ENCODE measurements around the gene FGF9. TPM values are rescaled to one million over a fixed set of nuclear protein-coding genes. Genes with fewer than 3 reads are reported as not detected.

Gene FGF9
- total and polyA plus RNA-seq, 7 experiments from 2014 or later, result 0.19 to 5.6 (median 2.0) TPM

- no peaks in the 10 kb centered on the region for H3K36me3 ChIP-seq (ENCODE audit: control insufficient read depth in 2 of 3, insufficient read depth in 3 of 3, low read length in 3 of 3)
- DNase-seq, result no peak
- no peak for ATAC-seq
- H3K27me3 Mint-ChIP-seq, result peaks cover 8 to 49% (median 31%) of the 10 kb centered on the region in 5 donors
- no peaks in the 10 kb centered on the region for H3K27me3 ChIP-seq (ENCODE audit: control insufficient read depth in 2 of 2, insufficient read depth in 2 of 2, low read length in 2 of 2)
- H3K4me3 ChIP-seq (ENCODE audit: low read length), result no peak overlapping the region
- intact Hi-C loops (cut with micrococcal nuclease), result no loop called here
- no peaks in the 10 kb centered on the region for H3K4me1 ChIP-seq (ENCODE audit: control insufficient read depth in 2 of 2, insufficient read depth in 2 of 2, low read length in 2 of 2)
- H3K9me3 ChIP-seq (ENCODE audit: control insufficient read depth in 2 of 3, low read length in 3 of 3), result peaks cover 0 to 4% (median 0%) of the 10 kb centered on the region in 3 experiments
- H3K4me1 Mint-ChIP-seq, result no peaks in the 10 kb centered on the region
- ChIA-PET POLR2A (no interaction called here), CTCF (no interaction called here)
- H3K27ac Mint-ChIP-seq, result no peak overlapping the region
- peaks cover 1 to 12% (median 9%) of the 10 kb centered on the region in 5 donors for H3K36me3 Mint-ChIP-seq
- H3K27ac ChIP-seq (ENCODE audit: low read depth, low read length), result no peak overlapping the region
- no peak overlapping the region for H3K4me3 Mint-ChIP-seq
- peaks cover 4 to 17% (median 14%) of the 10 kb centered on the region in 11 donors for H3K9me3 Mint-ChIP-seq
Measured at GRCh38 chr13:21710163-21710562, 39.3 kb downstream of the FGF9 start.

DNA sequence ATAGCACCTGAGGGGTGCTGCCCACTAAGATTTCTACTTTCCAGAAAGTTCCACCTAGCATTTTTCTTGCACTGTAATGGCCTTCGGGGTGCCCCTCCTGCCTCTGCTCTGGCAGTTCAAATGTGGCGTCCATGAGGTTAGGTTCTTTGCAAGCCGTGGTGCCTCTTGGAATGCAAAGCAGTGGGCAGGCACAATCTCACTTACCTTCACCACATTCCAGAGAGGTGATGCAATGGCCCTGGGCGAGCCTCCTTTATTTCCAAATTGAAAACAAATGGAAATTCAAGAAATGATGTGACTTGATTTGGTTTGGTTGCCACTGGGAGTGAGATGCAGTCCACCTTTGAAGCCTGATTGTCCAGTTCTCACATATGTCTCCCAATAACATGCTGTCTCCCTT, 46.9 kb downstream of the FGF9 start:
- CTCF ChIA-PET, result no interaction called here
- no peak for ATAC-seq
- H3K27me3 Mint-ChIP-seq, result peaks cover 10 to 53% (median 44%) of the 10 kb centered on the region in 5 donors
- Histone ChIP-seq H3K4me3 (ENCODE audit: low read length) (no peak overlapping the region), H3K4me1 (ENCODE audit: control insufficient read depth in 2 of 2, insufficient read depth in 2 of 2, low read length in 2 of 2) (no peaks in the 10 kb centered on the region), H3K27ac (ENCODE audit: low read depth, low read length) (no peak overlapping the region), H3K9me3 (ENCODE audit: control insufficient read depth in 2 of 3, low read length in 3 of 3) (no peaks in the 10 kb centered on the region), H3K36me3 (ENCODE audit: control insufficient read depth in 2 of 3, insufficient read depth in 3 of 3, low read length in 3 of 3) (no peaks in the 10 kb centered on the region), H3K27me3 (ENCODE audit: control insufficient read depth in 2 of 2, insufficient read depth in 2 of 2, low read length in 2 of 2) (no peaks in the 10 kb centered on the region)
- no peak for DNase-seq
- H3K27ac Mint-ChIP-seq, result no peak overlapping the region
- POLR2A ChIA-PET, result no interaction called here
- H3K4me1 Mint-ChIP-seq, result no peaks in the 10 kb centered on the region
- intact Hi-C loops (cut with micrococcal nuclease), result no loop called here
- H3K9me3 Mint-ChIP-seq, result peaks cover 0 to 2% (median 0%) of the 10 kb centered on the region in 11 donors
- H3K36me3 Mint-ChIP-seq, result no peaks in the 10 kb centered on the region
- no peak overlapping the region for H3K4me3 Mint-ChIP-seq

GRCh38 chr13:21719463-21719862, 48.6 kb downstream of the FGF9 start:
- no peak overlapping the region for H3K27ac Mint-ChIP-seq
- intact Hi-C loops (cut with micrococcal nuclease), result no loop called here
- H3K4me3 Mint-ChIP-seq, result no peak overlapping the region
- no peaks in the 10 kb centered on the region for H3K36me3 ChIP-seq (ENCODE audit: control insufficient read depth in 2 of 3, insufficient read depth in 3 of 3, low read length in 3 of 3)
- no peaks in the 10 kb centered on the region for H3K27me3 ChIP-seq (ENCODE audit: control insufficient read depth in 2 of 2, insufficient read depth in 2 of 2, low read length in 2 of 2)
- CTCF ChIA-PET, result no interaction called here
- peaks cover 5 to 55% (median 53%) of the 10 kb centered on the region in 5 donors for H3K27me3 Mint-ChIP-seq
- peaks cover 0 to 5% (median 0%) of the 10 kb centered on the region in 11 donors for H3K9me3 Mint-ChIP-seq
- no peaks in the 10 kb centered on the region for H3K9me3 ChIP-seq (ENCODE audit: control insufficient read depth in 2 of 3, low read length in 3 of 3)
- no peak for ATAC-seq
- H3K4me3 ChIP-seq (ENCODE audit: low read length), result no peak overlapping the region
- H3K4me1 ChIP-seq (ENCODE audit: control insufficient read depth in 2 of 2, insufficient read depth in 2 of 2, low read length in 2 of 2), result no peaks in the 10 kb centered on the region
- POLR2A ChIA-PET, result no interaction called here
- H3K36me3 Mint-ChIP-seq, result peaks cover 0 to 4% (median 0%) of the 10 kb centered on the region in 5 donors
- H3K27ac ChIP-seq (ENCODE audit: low read depth, low read length), result no peak overlapping the region
- no peak for DNase-seq
- no peaks in the 10 kb centered on the region for H3K4me1 Mint-ChIP-seq

DNA sequence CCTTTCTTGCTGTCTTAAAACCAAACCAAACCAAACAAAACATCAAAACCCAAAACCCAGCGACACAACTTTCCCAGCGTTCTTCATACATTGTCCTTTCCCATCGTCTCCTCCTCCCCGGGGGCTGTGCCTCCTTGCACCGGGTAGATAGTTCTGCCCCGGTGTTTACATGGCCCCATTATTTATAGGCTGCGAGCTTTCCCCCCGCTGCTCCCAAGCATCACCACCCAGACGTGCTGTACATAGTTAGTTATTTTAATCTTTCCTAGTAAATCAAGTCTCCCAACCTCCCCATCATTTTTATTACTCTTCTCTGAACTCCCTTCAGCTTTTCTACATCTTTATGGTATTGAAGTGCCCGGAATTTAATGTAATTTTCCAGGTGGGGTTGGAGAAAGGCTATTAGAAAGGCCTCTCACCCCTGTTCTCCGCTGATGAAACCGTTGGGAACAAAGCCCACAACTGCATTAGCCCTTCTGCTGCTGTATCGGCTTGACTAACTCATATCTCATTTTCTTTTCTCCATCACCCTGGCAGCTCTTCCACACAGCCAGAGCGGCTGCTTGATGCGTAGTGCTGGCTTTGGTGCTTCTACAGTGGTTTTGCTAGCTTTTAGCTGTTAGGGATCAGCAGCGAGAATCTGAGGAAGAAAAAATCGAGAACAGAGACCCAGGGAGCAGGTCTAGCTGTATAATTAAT, 53.1 kb downstream of the FGF9 start:
- Mint-ChIP-seq H3K4me1 (peaks cover 0 to 4% (median 2%) of the 10 kb centered on the region in 7 donors), H3K4me3 (no peak overlapping the region), H3K27ac (no peak overlapping the region), H3K27me3 (peaks cover 0 to 45% (median 31%) of the 10 kb centered on the region in 5 donors), H3K36me3 (peaks cover 0 to 6% (median 0%) of the 10 kb centered on the region in 5 donors), H3K9me3 (peaks cover 0 to 8% (median 4%) of the 10 kb centered on the region in 11 donors)
- intact Hi-C loops (cut with micrococcal nuclease), result no loop called here
- Histone ChIP-seq H3K36me3 (ENCODE audit: control insufficient read depth in 2 of 3, insufficient read depth in 3 of 3, low read length in 3 of 3) (no peaks in the 10 kb centered on the region), H3K9me3 (ENCODE audit: control insufficient read depth in 2 of 3, low read length in 3 of 3) (no peaks in the 10 kb centered on the region), H3K27ac (ENCODE audit: low read depth, low read length) (no peak overlapping the region), H3K27me3 (ENCODE audit: control insufficient read depth in 2 of 2, insufficient read depth in 2 of 2, low read length in 2 of 2) (no peaks in the 10 kb centered on the region), H3K4me1 (ENCODE audit: control insufficient read depth in 2 of 2, insufficient read depth in 2 of 2, low read length in 2 of 2) (no peaks in the 10 kb centered on the region), H3K4me3 (ENCODE audit: low read length) (no peak overlapping the region)
- DNase-seq, result no peak
- ChIA-PET POLR2A (no interaction called here), CTCF (no interaction called here)
- ATAC-seq, result no peak

- no peaks in the 10 kb centered on the region for H3K9me3 ChIP-seq (ENCODE audit: control insufficient read depth in 2 of 3, low read length in 3 of 3)
- Mint-ChIP-seq H3K36me3 (peaks cover 0 to 6% (median 0%) of the 10 kb centered on the region in 5 donors), H3K9me3 (peaks cover 0 to 9% (median 4%) of the 10 kb centered on the region in 11 donors), H3K4me3 (no peak overlapping the region), H3K27me3 (peaks cover 0 to 12% (median 5%) of the 10 kb centered on the region in 5 donors), H3K27ac (no peak overlapping the region), H3K4me1 (peaks cover 0 to 4% (median 2%) of the 10 kb centered on the region in 7 donors)
- CTCF ChIA-PET, result interaction anchor here (0.7 kb wide), 1 partner anchor 276 kb away, joined by 3 read pairs; no protein-coding TSS in a partner anchor
- no peaks in the 10 kb centered on the region for H3K4me1 ChIP-seq (ENCODE audit: control insufficient read depth in 2 of 2, insufficient read depth in 2 of 2, low read length in 2 of 2)
- intact Hi-C loops (cut with micrococcal nuclease), result no loop called here
- no peaks in the 10 kb centered on the region for H3K27me3 ChIP-seq (ENCODE audit: control insufficient read depth in 2 of 2, insufficient read depth in 2 of 2, low read length in 2 of 2)
- no peaks in the 10 kb centered on the region for H3K36me3 ChIP-seq (ENCODE audit: control insufficient read depth in 2 of 3, insufficient read depth in 3 of 3, low read length in 3 of 3)
- no peak for DNase-seq
- POLR2A ChIA-PET, result no interaction called here
- ATAC-seq, result no peak
- no peak overlapping the region for H3K27ac ChIP-seq (ENCODE audit: low read depth, low read length)
- no peak overlapping the region for H3K4me3 ChIP-seq (ENCODE audit: low read length)
Measured at GRCh38 chr13:21730186-21730880, 59.5 kb downstream of the FGF9 start.

- Mint-ChIP-seq H3K36me3 (no peaks in the 10 kb centered on the region), H3K9me3 (peaks cover 0 to 5% (median 0%) of the 10 kb centered on the region in 11 donors), H3K27me3 (peaks cover 0 to 29% (median 16%) of the 10 kb centered on the region in 5 donors), H3K27ac (no peak overlapping the region), H3K4me1 (no peaks in the 10 kb centered on the region), H3K4me3 (no peak overlapping the region)
- no peaks in the 10 kb centered on the region for H3K27me3 ChIP-seq (ENCODE audit: control insufficient read depth in 2 of 2, insufficient read depth in 2 of 2, low read length in 2 of 2)
- no peaks in the 10 kb centered on the region for H3K4me1 ChIP-seq (ENCODE audit: control insufficient read depth in 2 of 2, insufficient read depth in 2 of 2, low read length in 2 of 2)
- ATAC-seq (no peak), DNase-seq (no peak)
- POLR2A ChIA-PET, result no interaction called here
- no peaks in the 10 kb centered on the region for H3K9me3 ChIP-seq (ENCODE audit: control insufficient read depth in 2 of 3, low read length in 3 of 3)
- no peaks in the 10 kb centered on the region for H3K36me3 ChIP-seq (ENCODE audit: control insufficient read depth in 2 of 3, insufficient read depth in 3 of 3, low read length in 3 of 3)
- no peak overlapping the region for H3K4me3 ChIP-seq (ENCODE audit: low read length)
- intact Hi-C loops (cut with micrococcal nuclease), result no loop called here
- CTCF ChIA-PET, result no interaction called here
- H3K27ac ChIP-seq (ENCODE audit: low read depth, low read length), result no peak overlapping the region
Measured at GRCh38 chr13:21733475-21734263, 62.8 kb downstream of the FGF9 start.

Data from naive thymus-derived CD4-positive, alpha-beta T cell (primary cell).